GM19035 (cell line): Measurements from ENCODE around the gene AGBL2.
A peak's percentile ranks its signal among the peaks of the same experiment; 100 is the strongest.
"Not testable (repeated sequence)": the region's sequence is repeated elsewhere in the genome, so short reads cannot be mapped to it uniquely, and the experiment has no call there.

Experiments used
- ATAC-seq: cut with Tn5 transposase; IDR thresholded peaks from one replicate; pipeline ENCODE4 v1.9.1; 2021; ENCODE audit not compliant: unreplicated experiment

Gene AGBL2

GRCh38 chr11:47689480-47689879, 25.7 kb downstream of the AGBL2 start:
- ATAC-seq: no peak

DNA sequence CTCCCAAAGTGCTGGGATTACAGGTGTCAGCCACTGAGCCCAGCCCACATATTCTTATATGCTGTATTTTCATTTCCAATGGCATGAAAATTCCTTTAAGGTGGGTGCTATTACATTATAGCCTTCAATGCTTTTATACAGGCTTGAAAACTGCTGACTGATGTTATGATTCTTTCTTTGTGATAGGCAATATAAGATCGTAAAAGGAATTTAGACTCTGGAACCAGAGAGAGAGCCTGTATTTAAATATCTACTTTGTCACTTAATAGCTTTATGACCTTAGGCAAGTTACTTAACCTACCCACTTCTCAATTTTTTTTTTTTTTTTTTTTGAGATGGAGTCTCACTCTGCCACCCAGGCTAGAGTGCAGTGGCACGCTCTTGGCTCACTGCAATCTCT, 26.2 kb downstream of the AGBL2 start:
- ATAC-seq: no peak

DNA sequence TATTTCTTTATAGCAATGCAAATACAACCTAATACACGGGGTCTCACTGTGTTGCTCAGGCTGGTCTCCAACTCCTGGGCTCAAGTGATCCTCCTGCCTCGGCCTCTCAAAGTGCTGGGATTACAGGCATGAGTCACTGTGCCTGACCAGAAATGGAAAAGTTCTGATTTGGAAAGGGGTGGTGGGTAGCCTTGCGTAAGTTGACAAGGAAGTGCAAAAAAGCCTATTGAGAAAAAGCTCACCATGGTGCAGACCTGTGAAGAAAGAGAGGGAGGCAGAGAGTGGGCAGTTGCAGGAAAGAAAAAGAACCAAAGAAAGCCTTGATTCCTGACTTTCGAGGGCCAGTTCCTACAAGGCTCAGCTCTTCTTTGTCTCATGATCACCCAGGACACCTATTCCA, 27.1 kb downstream of the AGBL2 start:
- no peak for ATAC-seq

DNA sequence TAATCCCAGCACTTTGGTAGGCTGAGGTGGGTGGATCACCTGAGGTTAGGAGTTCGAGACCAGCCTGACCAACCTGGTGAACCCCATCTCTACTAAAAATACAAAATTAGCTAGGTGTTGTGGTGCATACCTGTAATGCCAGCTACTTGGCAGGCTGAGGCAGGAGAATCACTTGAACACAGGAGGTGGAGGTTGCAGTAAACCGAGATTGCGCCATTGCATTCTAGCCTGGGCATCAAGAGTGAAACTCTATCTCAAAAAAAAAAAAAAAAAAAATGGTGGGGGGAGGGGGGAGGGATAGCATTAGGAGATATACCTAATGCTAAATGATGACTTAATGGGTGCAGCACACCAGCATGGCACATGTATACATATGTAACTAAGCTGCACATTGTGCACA, 28.5 kb downstream of the AGBL2 start:
- not testable (repeated sequence) for ATAC-seq

DNA sequence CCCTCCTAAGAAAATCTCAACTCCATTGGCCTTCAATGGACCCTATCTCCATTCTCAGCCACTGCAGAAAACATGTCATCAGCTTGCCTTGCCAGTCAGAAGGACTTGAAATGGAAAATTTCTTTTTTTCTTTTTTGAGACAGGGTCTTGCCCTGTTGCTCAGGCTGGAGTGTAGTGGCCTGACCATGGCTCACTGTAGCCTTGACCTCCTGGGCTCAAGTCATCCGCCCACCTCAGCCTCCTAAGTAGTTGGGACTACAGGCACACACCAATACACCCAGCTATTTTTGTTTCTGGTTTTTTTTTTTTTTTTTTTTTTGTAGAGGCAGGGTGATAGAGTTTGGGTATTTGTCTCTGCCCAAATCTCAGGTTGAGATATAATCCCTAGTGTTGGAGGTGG, 29.0 kb downstream of the AGBL2 start:
- ATAC-seq: no peak

DNA sequence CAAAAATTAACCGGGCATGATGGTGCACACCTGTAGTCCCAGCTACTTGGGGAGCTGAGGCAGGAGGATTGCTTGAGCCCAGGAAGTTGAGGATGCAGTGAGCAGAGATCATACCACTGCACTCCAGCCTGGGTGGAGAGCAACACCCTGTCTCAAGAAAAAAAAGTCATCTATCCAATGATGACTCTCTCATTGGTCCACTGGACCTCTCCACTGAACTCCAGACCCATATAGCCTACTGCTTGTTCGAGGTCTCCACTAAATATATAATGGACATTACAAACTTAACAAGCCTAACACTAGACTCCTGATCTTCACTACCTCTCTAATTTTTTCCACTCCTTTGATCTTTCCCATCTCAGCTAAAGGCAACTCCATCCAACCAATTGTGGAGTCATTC, 39.3 kb downstream of the AGBL2 start:
- ATAC-seq: no peak

DNA sequence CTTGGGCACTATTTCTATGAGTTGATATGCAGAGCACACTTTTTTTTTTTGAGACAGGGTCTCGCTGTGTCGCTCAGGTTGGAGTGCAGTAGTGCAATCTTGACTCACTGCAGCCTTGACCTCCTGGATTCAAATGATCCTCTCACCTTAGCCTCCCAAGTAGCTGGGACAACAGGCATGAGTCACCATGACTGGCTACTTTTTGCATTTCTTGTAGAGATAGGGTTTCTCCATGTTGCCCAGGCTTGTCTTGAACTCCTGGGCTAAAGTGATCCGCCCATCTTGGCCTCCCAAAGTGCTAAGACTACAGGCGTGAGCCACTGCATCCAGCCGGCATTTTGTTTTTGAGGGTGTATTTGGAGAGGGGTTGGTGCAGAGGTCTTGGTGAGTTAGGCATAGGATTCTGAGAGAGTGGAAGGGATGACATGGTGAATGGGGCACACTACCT, 42.9 kb downstream of the AGBL2 start:
- ATAC-seq: no peak

DNA sequence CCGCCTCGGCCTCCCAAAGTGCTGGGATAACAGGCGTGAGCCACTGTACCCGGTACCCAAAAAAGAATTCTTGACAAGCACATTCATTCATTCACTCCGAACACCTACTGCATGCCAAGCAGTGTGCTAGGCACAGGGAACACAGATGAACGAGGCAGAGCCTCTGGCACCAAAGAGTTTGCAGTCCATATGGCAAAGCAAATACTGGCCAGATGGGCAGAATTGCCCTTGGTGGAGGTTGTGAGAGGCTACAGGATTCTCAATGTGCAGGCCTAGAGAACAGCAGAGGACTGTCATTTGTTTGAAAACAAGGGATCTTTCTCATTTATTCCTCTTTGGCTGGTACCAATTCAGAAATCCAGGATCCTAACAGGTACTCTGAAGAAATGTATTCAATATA, 45.3 kb downstream of the AGBL2 start:
- ATAC-seq: no peak

- ATAC-seq: no peak
Observed at GRCh38 chr11:47668665-47669064, 46.5 kb downstream of the AGBL2 start.

DNA sequence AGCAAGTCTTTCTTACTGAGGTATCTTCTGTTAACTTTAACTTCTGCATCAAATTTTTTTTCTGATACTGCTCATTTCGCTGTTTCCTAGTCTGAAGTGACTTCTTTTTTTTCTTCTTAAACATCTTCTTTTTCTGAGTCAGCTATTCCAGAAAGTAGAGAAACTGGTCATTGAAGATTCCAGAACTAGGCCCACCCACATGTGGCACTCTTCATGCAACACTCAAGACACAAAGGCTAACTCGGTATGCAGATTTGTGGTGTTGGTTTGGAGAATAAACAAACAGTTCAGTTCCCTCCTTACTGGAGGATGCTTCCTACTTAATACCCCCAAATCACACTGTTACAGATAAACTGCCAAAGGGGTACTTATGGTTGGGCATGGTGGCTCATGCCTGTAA, 47.6 kb downstream of the AGBL2 start:
- ATAC-seq: no peak

GRCh38 chr11:47667135-47667534, 48.0 kb downstream of the AGBL2 start:
- ATAC-seq: no peak

DNA sequence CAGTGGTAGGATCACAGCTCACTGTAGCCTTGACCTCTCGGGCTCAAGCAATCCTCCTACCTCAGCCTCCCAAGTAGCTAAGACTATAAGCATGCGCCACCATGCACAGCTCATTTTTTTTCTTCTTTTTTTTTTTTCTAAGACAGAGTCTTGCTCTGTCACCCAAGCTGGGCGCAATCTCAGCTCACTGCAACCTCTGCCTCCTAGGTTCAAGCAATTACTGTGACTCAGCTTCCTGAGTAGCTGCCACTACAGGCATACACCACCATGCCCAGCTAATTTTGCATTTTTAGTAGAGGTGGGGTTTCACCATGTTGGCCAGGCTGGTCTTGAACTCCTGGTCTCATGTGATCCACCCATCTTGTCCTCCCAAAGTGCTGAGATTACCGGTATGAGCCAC, 50.2 kb downstream of the AGBL2 start:
- not testable (repeated sequence) for ATAC-seq

DNA sequence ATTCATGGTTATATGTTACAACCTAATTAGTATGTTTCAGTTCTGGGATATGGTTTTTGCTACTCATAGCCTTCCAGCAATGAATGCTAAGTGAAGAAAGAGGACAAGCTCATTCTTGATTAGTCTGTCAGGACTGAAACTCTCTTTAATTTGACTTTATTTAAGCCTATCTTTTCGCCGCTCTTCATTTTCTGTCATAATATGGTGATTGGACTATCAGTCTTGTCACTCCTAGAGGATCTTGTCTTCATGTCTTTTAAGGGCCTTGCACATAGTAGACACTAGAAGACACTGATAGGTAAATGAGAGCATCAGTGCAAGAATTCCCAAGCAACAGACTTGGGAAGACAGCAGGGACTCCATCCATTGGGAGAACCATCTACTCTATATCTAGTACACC, 53.9 kb downstream of the AGBL2 start:
- no peak for ATAC-seq

DNA sequence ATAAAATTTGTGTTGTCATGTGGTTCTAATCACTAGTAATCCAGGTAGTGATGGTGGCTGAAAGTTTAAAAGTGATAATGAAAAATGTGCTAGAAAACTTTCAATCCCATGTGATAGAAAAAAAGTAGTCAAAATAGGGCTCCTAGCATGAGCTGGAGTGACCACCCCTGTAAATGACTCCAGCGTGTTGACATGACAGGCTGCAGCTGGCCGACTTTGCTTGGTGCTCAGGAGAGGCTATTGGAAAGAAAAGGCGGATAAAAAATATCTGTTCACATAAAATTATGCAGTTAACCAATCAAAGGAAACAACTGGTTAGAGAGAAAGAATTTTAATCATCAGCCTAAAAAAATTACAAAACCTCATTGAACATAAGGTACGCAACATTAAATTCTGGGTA, 55.9 kb downstream of the AGBL2 start:
- no peak for ATAC-seq

DNA sequence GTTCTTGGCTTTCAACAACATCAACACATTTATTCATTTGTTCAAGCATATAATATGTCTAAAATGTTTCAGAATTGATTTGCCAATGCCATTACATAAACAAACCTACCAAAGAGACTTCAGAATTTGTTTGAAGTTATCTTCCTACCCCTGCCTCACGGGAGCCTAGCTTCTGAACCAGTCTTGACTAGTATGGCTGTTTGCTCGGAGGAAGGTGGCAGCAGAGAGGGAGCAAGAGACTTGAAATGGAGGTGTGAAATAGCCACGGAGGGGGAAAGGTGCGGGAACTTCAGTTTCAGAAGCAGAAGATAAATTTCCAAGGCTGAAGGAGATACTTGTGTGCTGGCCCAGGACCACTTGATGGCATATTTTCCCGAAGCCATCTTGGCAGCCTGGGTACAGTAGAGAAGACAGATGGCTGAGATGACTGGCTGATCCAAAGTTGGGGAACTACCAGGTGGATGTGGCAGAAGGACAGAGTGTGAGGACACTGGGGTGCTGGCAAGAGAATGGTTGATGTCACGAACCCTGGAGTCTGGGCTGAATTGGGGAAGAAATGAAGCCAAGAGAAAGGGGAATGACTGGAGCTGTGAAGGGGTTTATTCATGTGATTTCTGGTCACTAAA, 58.8 kb downstream of the AGBL2 start:
- ATAC-seq: no peak

DNA sequence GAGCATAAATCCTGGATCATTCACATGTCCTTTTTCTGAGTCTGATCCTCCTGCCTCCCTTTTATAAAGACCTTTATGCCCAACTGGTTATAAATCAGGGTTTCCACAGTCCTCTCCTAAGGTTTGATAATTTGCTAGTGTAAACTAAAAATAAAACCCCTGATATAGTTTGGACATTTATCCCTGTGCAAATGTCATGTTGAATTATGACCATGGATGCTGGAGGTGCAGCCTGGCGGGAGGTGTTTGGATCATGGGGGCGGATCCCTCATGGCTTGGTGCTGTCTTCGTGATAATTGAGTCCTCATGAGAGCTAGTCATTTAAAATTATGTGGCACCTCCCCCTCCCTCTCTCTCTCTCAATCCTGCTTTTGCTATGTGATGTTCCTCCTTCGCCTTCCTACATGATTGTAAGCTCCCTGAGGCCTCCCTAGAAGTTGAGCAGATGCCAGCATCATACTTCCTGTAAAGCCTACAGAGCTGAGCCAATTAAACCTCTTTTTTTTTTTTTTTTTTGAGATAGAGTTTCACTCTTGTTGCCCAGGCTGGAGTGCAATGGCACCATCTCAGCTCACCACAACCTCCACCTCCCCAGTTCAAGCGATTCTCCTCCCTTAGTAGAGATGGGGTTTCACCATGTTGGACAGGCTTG, 63.2 kb downstream of the AGBL2 start:
- ATAC-seq: no peak

DNA sequence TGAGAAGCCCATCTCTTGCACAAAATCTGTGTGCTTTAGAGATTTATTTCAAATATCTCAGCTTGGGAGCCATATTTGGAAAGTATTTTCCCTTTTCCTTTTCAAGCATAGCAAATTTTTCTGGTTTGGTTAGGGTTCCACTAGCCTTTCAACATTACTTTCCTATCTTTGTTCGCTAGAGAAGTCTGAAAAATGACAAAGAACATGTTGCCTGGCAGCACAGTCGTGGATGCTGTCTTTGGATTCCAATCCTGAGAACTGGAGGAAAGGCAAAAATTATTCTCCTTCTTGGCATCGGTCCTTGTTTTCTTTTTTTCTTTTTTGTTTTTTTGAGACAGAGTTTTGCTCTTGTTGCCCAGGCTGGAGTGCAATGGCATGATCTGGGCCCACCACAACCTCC, 65.9 kb downstream of the AGBL2 start:
- ATAC-seq: no peak

DNA sequence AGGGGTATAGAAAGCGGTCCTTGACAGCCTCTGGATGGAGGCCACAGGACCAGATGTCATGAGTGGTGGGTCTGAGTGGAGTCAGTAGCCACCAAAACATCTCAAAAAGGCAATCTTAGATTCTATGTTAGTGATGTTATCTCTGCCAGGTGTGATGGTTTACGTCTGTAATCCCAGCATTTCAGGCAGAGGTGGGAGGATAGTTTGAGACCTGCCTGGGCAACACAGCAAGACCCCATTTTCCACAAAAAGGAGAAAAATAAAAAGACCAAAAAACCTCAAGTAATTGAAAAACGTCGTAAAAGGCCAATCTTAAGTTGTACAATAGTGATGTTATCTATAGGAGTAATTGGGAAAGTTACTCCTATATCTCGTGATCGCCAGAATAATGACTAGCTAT, 69.2 kb downstream of the AGBL2 start:
- ATAC-seq: no peak

- ATAC-seq: no peak
Observed at GRCh38 chr11:47645500-47645899, 69.7 kb downstream of the AGBL2 start.

GRCh38 chr11:47642099-47642855, 72.9 kb downstream of the AGBL2 start, which contains the start of gene MTCH2:
MTCH2 (minus strand) TSS chr11:47642559; CDS start chr11:47642465, 94 bp downstream.
- peak; percentile 90 for ATAC-seq

GRCh38 chr11:47641600-47642098, 73.5 kb downstream of the AGBL2 start:
- ATAC-seq: no peak

GRCh38 chr11:47640506-47640905, 74.7 kb downstream of the AGBL2 start:
- not testable (repeated sequence) for ATAC-seq
